ENCODE results near the gene DUSP10.

GRCh38 chr1:221740369-221740992 is 1.4 kb downstream of the DUSP10 start:
- no peak for TF ChIP-seq CTCF (IDR thresholded peaks at IDR 0.05)
- TF ChIP-seq POLR2A (IDR thresholded peaks at IDR 0.05) = no peak
- no peak for TF ChIP-seq EP300 (IDR thresholded peaks at IDR 0.05)

Data from ovary (tissue), 3 donors.